B cell (primary cell): ENCODE data around the gene CDKAL1. TPM values are rescaled to one million over a fixed set of nuclear protein-coding genes. Genes with fewer than 3 reads are reported as not detected.

Experiments used
- ATAC-seq: fragments of 200-7000 bp; cut with Tn5 transposase; one replicate; pipeline ENCODE4 v1.10.0; 2021; ENCODE audit warnings: low read depth, mild to moderate bottlenecking, moderate number of reproducible peaks, moderate library complexity
- CTCF ChIA-PET: fragments of 350-600 bp; sonication (Branson Sonifier 250); formaldehyde crosslinking; loops from one replicate; lab custom pipeline; 2021; ENCODE audit warnings: antibody characterized with exemption, inconsistent platforms; lab: Charles Lee
- POLR2A ChIA-PET: fragments of 350-600 bp; sonication (Branson Sonifier 250); formaldehyde crosslinking; loops from one replicate; lab custom pipeline; 2021; ENCODE audit warnings: antibody characterized with exemption; lab: Charles Lee
- DNase-seq: peaks from one replicate; pipeline ENCODE4 v3.0.0; 2013
- H2AFZ ChIP-seq: 2 replicates; pipeline ENCODE4 v1.6.1; 2012; ENCODE audit warnings: mild to moderate bottlenecking, low read depth, low read length; ENCODE audit not compliant: insufficient read depth, poor library complexity, severe bottlenecking
- H3K27ac ChIP-seq, 2 donors: 1 replicate in 1 of 2; 2 replicates in 1 of 2; pipeline ENCODE4 v1.5.1; 2012 to 2013; ENCODE audit warnings: low read length in 2 of 2, mild to moderate bottlenecking in 2 of 2, moderate library complexity in 1 of 2
- H3K27me3 ChIP-seq, 4 experiments: fragments of 200-600 bp in 1 of 4; sonication (generic) in 1 of 4; replicated peaks in 1 of 4; 1 replicate in 2 of 4; 2 replicates in 2 of 4; pipeline versions ENCODE4 v1.6.1 to v1.7.0; 2013 to 2016; ENCODE audit warnings: low read length in 3 of 4, mild to moderate bottlenecking in 2 of 4, mixed read lengths in 1 of 4, moderate library complexity in 1 of 4; ENCODE audit not compliant: insufficient read depth in 4 of 4, control insufficient read depth in 3 of 4; ENCODE audit errors: control extremely low read depth in 1 of 4
- H3K36me3 ChIP-seq, 2 experiments: replicated peaks in 1 of 2; 1 replicate in 1 of 2; 2 replicates in 1 of 2; pipeline versions ENCODE4 v1.6.1 to v1.7.1; 2013; ENCODE audit warnings: low read length in 1 of 2; ENCODE audit not compliant: insufficient read depth in 2 of 2, control insufficient read depth in 1 of 2; ENCODE audit errors: control extremely low read depth in 1 of 2, extremely low read depth in 1 of 2
- H3K4me1 ChIP-seq, 2 donors: fragments of 200-600 bp in 1 of 2; sonication (generic) in 1 of 2; 1 replicate in 1 of 2; 2 replicates in 1 of 2; pipeline versions ENCODE4 v1.5.1 to v1.6.1; 2013 to 2017; ENCODE audit warnings: low read length in 2 of 2; ENCODE audit not compliant: control insufficient read depth in 2 of 2, insufficient read depth in 2 of 2
- H3K4me2 ChIP-seq: replicated peaks from 2 replicates; pipeline ENCODE3; 2012; ENCODE audit warnings: mild to moderate bottlenecking, low read depth, low read length; ENCODE audit not compliant: poor library complexity, severe bottlenecking
- H3K4me3 ChIP-seq, 5 experiments: fragments of 200-600 bp in 1 of 5; sonication (generic) in 1 of 5; 1 replicate in 3 of 5; 2 replicates in 2 of 5; pipeline versions ENCODE4 v1.5.1 to v1.7.0; 2011 to 2016; ENCODE audit warnings: low read length in 4 of 5, mild to moderate bottlenecking in 4 of 5, low read depth in 2 of 5, control low read depth in 1 of 5, moderate library complexity in 1 of 5; ENCODE audit not compliant: insufficient read depth in 1 of 5; ENCODE audit errors: control extremely low read depth in 1 of 5, extremely low read depth in 1 of 5
- H3K79me2 ChIP-seq: fragments of 200-600 bp; sonication (generic); one replicate; pipeline ENCODE4 v1.6.0; 2016; ENCODE audit warnings: low read length; ENCODE audit not compliant: control insufficient read depth, insufficient read depth
- H3K9ac ChIP-seq: fragments of 200-600 bp; sonication (generic); 2 replicates; pipeline ENCODE4 v1.6.1; 2017; ENCODE audit warnings: mild to moderate bottlenecking, low read length, moderate library complexity
- H3K9me3 ChIP-seq, 3 donors: one replicate each; pipeline versions ENCODE4 v1.6.1 to v1.7.1; 2013; ENCODE audit warnings: low read length in 2 of 3; ENCODE audit not compliant: control insufficient read depth in 2 of 3, insufficient read depth in 1 of 3; ENCODE audit errors: control extremely low read depth in 1 of 3
- H4K20me1 ChIP-seq: 2 replicates; pipeline ENCODE4 v1.6.0; 2012; ENCODE audit warnings: mild to moderate bottlenecking, low read length; ENCODE audit not compliant: insufficient read depth, control insufficient read depth, poor library complexity, severe bottlenecking
- H3K27ac Mint-ChIP-seq: one replicate; pipeline ENCODE4 v1.8.0; 2021; ENCODE audit warnings: mixed read lengths
- H3K27me3 Mint-ChIP-seq: one replicate; pipeline ENCODE4 v1.8.0; 2021; ENCODE audit warnings: mixed read lengths
- H3K4me1 Mint-ChIP-seq: one replicate; pipeline ENCODE4 v1.8.0; 2021; ENCODE audit warnings: mixed read lengths
- H3K4me3 Mint-ChIP-seq: one replicate; pipeline ENCODE4 v1.8.0; 2021; ENCODE audit warnings: mixed read lengths
- H3K9me3 Mint-ChIP-seq: one replicate; pipeline ENCODE4 v1.8.0; 2022; ENCODE audit warnings: mixed read lengths; ENCODE audit not compliant: insufficient read depth
- EZH2 ChIP-seq: IDR thresholded peaks from 2 replicates; pipeline ENCODE4 v1.6.1; 2012; ENCODE audit warnings: borderline replicate concordance, low read depth, mild to moderate bottlenecking, moderate library complexity, low read length; ENCODE audit not compliant: insufficient read depth, poor library complexity, severe bottlenecking
- WGBS: methylation state at CpG from one replicate; pipeline ENCODE4 v1.1.5; 2013; ENCODE audit warnings: missing lambda C conversion rate; ENCODE audit not compliant: insufficient coverage; 5-methylcytosine and 5-hydroxymethylcytosine counted together
- intact Hi-C: fragments of 100-400 bp; cut with micrococcal nuclease; formaldehyde crosslinking; loops from one replicate; pipeline ENCODE4 v1.10.0; 2022
- polyA plus RNA-seq: library from polyadenylated mRNA; depleted of rRNA; stranded (reverse); fragments of >200 nt; gene quantifications from 2 replicates; pipeline ENCODE4 v1.2.3, GENCODE V29; 2012
- total RNA-seq, 2 donors: library from RNA; stranded (reverse); fragments of 120-200 nt in 1 of 2; gene quantifications; 1 replicate in 1 of 2; 2 replicates in 1 of 2; pipeline versions ENCODE4 v1.2.3 to v1.2.4, GENCODE V29; 2013 to 2022
- TF ChIP-seq, protein P1 (sequence below): fragments of 200-600 bp; IDR thresholded peaks from one replicate; pipeline ENCODE4 v1.8.0; 2022; ENCODE audit warnings: antibody characterized with exemption, mild to moderate bottlenecking

CDKAL1 gene
- total and polyA plus RNA-seq, 2 donors (not counting 1 experiment from before 2014, with no cell fraction given) = 6.1 to 33.3 TPM

DNA sequence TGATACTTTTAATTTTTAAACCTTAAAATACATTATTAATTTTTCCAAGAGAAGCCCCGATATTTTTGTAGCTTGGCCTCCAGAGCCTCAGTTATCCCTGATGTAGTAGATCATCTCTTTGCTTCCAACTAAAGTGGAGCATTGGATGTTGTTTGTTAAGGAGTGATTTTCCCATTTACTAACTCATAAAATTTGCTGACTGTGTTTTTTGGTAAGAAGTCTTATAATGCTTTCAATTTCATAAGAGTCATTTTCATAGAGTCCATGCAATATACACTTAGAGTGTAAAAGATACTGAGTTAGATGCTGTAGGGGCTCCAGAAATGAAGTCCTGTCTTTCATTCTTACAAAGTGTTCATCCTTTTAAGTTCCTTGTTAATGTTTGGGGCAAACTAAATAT lies 46.8 kb downstream of the CDKAL1 start:
- no peak overlapping the region for H3K4me2 ChIP-seq
- no peak overlapping the region for H3K9ac ChIP-seq
- no peaks in the 10 kb centered on the region for H3K79me2 ChIP-seq
- peaks cover 2 to 32% of the 10 kb centered on the region in 2 experiments for H3K36me3 ChIP-seq
- no peak for ATAC-seq
- POLR2A ChIA-PET = no interaction called here
- H3K27ac Mint-ChIP-seq = no peak overlapping the region
- H3K9me3 ChIP-seq = no peaks in the 10 kb centered on the region
- H3K9me3 Mint-ChIP-seq = no peaks in the 10 kb centered on the region
- H3K27me3 Mint-ChIP-seq = no peaks in the 10 kb centered on the region
- no peak overlapping the region for H3K4me3 ChIP-seq
- no peaks in the 10 kb centered on the region for H4K20me1 ChIP-seq
- CTCF ChIA-PET = no interaction called here
- no peak overlapping the region for H3K27ac ChIP-seq
- H3K27me3 ChIP-seq = no peaks in the 10 kb centered on the region
- H3K4me1 ChIP-seq = no peaks in the 10 kb centered on the region
- no peak for TF ChIP-seq EZH2
- TF ChIP-seq, protein P1, sequence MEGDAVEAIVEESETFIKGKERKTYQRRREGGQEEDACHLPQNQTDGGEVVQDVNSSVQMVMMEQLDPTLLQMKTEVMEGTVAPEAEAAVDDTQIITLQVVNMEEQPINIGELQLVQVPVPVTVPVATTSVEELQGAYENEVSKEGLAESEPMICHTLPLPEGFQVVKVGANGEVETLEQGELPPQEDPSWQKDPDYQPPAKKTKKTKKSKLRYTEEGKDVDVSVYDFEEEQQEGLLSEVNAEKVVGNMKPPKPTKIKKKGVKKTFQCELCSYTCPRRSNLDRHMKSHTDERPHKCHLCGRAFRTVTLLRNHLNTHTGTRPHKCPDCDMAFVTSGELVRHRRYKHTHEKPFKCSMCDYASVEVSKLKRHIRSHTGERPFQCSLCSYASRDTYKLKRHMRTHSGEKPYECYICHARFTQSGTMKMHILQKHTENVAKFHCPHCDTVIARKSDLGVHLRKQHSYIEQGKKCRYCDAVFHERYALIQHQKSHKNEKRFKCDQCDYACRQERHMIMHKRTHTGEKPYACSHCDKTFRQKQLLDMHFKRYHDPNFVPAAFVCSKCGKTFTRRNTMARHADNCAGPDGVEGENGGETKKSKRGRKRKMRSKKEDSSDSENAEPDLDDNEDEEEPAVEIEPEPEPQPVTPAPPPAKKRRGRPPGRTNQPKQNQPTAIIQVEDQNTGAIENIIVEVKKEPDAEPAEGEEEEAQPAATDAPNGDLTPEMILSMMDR = no peak
- no CpG with 5 or more reads among the region's 1 CpG for WGBS
- intact Hi-C loops = no loop called here
- H3K4me3 Mint-ChIP-seq = no peak overlapping the region
- no peak for DNase-seq
- peaks cover 7% of the 10 kb centered on the region for H3K4me1 Mint-ChIP-seq
- no peak overlapping the region for H2AFZ ChIP-seq

DNA sequence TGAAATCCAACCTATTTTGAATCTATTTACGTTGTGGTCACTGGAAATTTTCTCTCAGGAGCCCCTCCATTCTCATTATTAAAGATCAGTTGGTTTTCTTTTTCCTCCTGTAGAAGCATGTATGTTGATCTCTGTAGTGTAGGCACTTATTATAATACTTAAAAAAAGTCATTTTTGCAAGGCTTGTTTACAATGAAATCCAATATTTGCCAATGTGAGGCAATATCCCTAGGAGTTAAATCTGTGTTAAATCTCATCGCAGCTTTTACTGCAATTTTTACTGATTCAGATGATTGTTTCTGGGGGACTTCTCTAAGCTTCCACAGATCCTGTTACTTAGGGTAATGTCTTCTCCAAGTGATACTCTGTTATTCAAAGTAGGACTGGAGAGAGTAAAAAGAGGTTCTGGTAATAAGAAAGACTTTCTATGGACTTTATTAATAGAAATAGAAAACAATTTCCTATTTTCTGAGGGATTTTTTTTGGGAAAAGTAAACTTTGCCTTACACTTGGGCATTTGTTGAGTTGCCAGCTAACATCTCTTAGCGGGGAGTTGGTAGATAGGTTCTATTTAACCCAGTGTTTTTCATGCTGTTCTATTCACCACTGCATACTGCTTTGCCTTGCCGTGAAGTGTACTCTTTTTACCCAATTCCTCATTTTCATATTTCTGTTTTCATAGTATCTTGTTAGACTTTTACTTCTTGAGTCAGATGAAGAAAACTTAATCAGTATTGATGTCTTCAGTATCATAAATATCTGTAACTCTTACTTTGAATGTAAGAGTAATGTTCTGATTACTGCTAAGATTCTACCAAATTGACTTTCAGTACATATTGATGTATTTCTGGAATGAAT lies 48.6 kb downstream of the CDKAL1 start:
- no peak overlapping the region for H3K4me2 ChIP-seq
- no peak overlapping the region for H2AFZ ChIP-seq
- intact Hi-C loops = no loop called here
- H3K9me3 Mint-ChIP-seq = no peaks in the 10 kb centered on the region
- no peak for TF ChIP-seq EZH2
- TF ChIP-seq, protein P1 = no peak
- peaks cover 2 to 21% of the 10 kb centered on the region in 2 experiments for H3K36me3 ChIP-seq
- H3K27me3 ChIP-seq = no peaks in the 10 kb centered on the region
- DNase-seq (no peak), ATAC-seq (no peak)
- no peaks in the 10 kb centered on the region for H3K4me1 ChIP-seq
- WGBS = no CpG with 5 or more reads among the region's 4 CpGs
- H3K4me1 Mint-ChIP-seq = peaks cover 7% of the 10 kb centered on the region
- ChIA-PET POLR2A (no interaction called here), CTCF (no interaction called here)
- H3K27ac Mint-ChIP-seq = no peak overlapping the region
- no peaks in the 10 kb centered on the region for H4K20me1 ChIP-seq
- H3K9ac ChIP-seq = no peak overlapping the region
- no peaks in the 10 kb centered on the region for H3K9me3 ChIP-seq
- H3K27me3 Mint-ChIP-seq = no peaks in the 10 kb centered on the region
- H3K79me2 ChIP-seq = no peaks in the 10 kb centered on the region
- no peak overlapping the region for H3K4me3 Mint-ChIP-seq
- H3K4me3 ChIP-seq = no peak overlapping the region
- no peak overlapping the region for H3K27ac ChIP-seq
